SK-N-DZ (cell line): ENCODE data around the gene TSNAXIP1.
"Not testable (repeated sequence)": the region's sequence is repeated elsewhere in the genome, so short reads cannot be mapped to it uniquely, and the experiment has no call there.

Experiments
- DNase-seq: peaks from one replicate; pipeline ENCODE4 v3.0.0-alpha.2; 2015; ENCODE audit warnings: low spot score

Gene TSNAXIP1

GRCh38 chr16:67833415-67834241 is 26.9 kb downstream of the TSNAXIP1 start:
- peak; percentile 92 for DNase-seq

GRCh38 chr16:67834242-67834614 is 27.5 kb downstream of the TSNAXIP1 start:
- no peak for DNase-seq

GRCh38 chr16:67837190-67837589 is 30.5 kb downstream of the TSNAXIP1 start:
- DNase-seq = not testable (repeated sequence)

GRCh38 chr16:67837811-67838210 is 31.1 kb downstream of the TSNAXIP1 start:
- no peak for DNase-seq

GRCh38 chr16:67841198-67841815 is 34.6 kb downstream of the TSNAXIP1 start:
- DNase-seq = no peak

- DNase-seq = peak; percentile 97
Observed at GRCh38 chr16:67841816-67842508, 35.3 kb downstream of the TSNAXIP1 start, which contains the start of gene THAP11. TSS of gene THAP11 (plus strand) at chr16:67842320. CDS start at chr16:67842555, 235 bp downstream.

- peak; percentile 71 for DNase-seq
Observed at GRCh38 chr16:67842509-67843342, 36.0 kb downstream of the TSNAXIP1 start.

- no peak for DNase-seq
Observed at GRCh38 chr16:67843343-67843765, 36.7 kb downstream of the TSNAXIP1 start.

- no peak for DNase-seq
Observed at GRCh38 chr16:67844497-67844896, 37.8 kb downstream of the TSNAXIP1 start.

GRCh38 chr16:67845291-67846062 is 38.8 kb downstream of the TSNAXIP1 start:
- DNase-seq = no peak

GRCh38 chr16:67846063-67846319 is 39.3 kb downstream of the TSNAXIP1 start:
- no peak for DNase-seq

GRCh38 chr16:67846320-67847063 is 39.8 kb downstream of the TSNAXIP1 start, which contains the start of gene NUTF2:
TSS of gene NUTF2 (plus strand) at chr16:67846933. CDS start at chr16:67865131, 18,198 bp downstream.
- DNase-seq = peak; percentile 99

- no peak for DNase-seq
Observed at GRCh38 chr16:67847064-67847861, 40.6 kb downstream of the TSNAXIP1 start, which contains the start of gene CENPT. TSS of gene CENPT (minus strand) at chr16:67847693. CDS start at chr16:67833859, 13,834 bp downstream.

- DNase-seq = no peak
Observed at GRCh38 chr16:67848118-67848517, 41.4 kb downstream of the TSNAXIP1 start.

GRCh38 chr16:67853670-67854069 is 47.0 kb downstream of the TSNAXIP1 start:
- DNase-seq = no peak

- no peak for DNase-seq
Observed at GRCh38 chr16:67855789-67856188, 49.1 kb downstream of the TSNAXIP1 start.

GRCh38 chr16:67856927-67857546 is 50.3 kb downstream of the TSNAXIP1 start:
- DNase-seq = no peak

GRCh38 chr16:67857547-67858233 is 51.0 kb downstream of the TSNAXIP1 start:
- no peak for DNase-seq
